C1 segment of cervical spinal cord (tissue), 14 donors: Measurements from ENCODE around the gene PHF5A.

Experiments used
- DNase-seq, 14 donors: peaks; one replicate each; lab custom pipeline; 2025; lab: John Stamatoyannopoulos, UW

The PHF5A gene

DNA sequence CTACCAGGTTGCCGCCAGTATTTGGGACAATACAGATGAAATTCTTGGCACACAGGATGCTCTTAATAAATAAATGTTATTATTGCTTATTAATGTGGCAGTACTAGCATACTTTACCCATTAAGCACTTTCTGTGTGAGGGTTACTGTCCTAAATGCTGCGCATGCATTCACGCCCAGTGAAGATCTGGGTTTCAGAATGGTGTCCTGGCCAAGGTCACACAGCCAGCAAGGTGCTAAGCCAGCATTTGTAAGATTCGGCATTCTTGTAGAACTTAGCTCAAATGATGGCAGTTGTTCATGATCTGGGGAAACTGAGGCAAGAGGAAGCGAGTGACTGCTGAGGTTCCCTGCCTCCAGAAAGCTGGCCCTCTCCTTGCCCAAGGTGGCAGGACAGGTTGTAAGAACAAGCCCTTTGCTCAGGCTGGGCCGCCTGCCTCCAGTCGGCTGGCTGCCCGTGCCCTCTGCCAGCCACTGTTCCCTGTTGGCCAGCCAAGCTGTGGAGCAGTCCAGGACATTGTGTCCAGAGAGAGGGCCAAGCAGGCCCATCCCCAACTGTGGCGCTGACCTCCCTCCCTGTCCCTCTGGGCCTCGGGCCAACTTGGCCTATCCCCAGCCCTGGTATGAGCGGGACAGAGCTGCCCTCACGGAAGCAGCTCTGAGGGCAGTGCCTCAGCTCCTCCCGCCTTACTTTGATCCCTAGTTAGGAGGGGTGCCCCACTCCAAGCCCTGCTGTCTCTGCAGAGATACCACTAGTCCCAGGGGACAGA is 50.7 kb downstream of the PHF5A start:
- DNase-seq = peak; percentile 34 to 100 (median 96)

DNA sequence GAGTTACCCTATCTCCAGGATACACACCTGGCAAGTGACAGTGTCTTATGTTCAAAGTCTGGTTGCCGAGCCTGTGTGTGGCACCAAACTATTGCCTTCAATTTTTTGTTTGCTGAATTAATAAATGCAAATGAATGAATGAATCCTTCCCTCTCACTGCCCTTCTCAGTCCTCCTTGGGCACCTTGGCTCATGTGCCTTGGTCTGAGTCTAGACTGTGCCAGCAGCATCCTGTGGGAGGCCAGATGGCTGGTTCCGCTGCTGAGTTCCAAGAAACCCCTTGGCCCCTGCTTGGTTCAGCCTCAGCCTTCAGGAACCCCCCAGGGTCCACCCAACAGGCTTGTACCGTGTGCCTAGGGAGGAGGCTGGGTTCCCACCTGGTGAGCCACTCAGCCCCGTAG is 52.9 kb downstream of the PHF5A start:
- peak in 1 of 14 donors; percentile 71 for DNase-seq

- DNase-seq = peak in 10 of 14 donors; percentile 18 to 94 (median 43)
These were observed 57.3 kb downstream of the PHF5A start for GRCh38 chr22:41411021-41411851.

- peak in 11 of 14 donors; percentile 13 to 98 (median 44) for DNase-seq
These were observed 58.2 kb downstream of the PHF5A start for GRCh38 chr22:41410311-41410751.
